Measurements from ENCODE around the gene TXNDC8. TPM values are rescaled to one million over a fixed set of nuclear protein-coding genes. Genes with fewer than 3 reads are reported as not detected.

Gene TXNDC8
- polyA plus RNA-seq, 1 donor from 2014 or later: not detected

DNA sequence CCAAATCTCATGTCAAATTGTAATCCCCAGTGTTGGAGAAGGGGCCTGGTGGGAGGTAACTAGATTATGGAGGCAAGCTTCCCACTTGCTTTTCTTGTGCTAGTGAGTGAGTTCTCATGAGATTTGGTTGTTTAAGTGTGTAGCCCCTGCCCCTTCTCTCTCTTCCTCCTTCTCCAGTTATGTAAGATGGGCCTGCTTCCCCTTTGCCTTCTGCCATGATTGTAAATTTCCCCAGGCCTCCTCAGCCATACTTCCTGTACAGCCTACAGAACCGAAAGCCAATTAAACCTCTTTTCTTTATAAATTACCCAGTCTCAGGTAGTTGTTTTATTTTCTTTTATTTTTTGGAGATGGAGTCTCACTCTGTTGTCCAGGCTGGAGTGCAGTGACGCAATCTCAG, 18.2 kb upstream of the TXNDC8 start (continued):
- TF ChIP-seq, protein P1, sequence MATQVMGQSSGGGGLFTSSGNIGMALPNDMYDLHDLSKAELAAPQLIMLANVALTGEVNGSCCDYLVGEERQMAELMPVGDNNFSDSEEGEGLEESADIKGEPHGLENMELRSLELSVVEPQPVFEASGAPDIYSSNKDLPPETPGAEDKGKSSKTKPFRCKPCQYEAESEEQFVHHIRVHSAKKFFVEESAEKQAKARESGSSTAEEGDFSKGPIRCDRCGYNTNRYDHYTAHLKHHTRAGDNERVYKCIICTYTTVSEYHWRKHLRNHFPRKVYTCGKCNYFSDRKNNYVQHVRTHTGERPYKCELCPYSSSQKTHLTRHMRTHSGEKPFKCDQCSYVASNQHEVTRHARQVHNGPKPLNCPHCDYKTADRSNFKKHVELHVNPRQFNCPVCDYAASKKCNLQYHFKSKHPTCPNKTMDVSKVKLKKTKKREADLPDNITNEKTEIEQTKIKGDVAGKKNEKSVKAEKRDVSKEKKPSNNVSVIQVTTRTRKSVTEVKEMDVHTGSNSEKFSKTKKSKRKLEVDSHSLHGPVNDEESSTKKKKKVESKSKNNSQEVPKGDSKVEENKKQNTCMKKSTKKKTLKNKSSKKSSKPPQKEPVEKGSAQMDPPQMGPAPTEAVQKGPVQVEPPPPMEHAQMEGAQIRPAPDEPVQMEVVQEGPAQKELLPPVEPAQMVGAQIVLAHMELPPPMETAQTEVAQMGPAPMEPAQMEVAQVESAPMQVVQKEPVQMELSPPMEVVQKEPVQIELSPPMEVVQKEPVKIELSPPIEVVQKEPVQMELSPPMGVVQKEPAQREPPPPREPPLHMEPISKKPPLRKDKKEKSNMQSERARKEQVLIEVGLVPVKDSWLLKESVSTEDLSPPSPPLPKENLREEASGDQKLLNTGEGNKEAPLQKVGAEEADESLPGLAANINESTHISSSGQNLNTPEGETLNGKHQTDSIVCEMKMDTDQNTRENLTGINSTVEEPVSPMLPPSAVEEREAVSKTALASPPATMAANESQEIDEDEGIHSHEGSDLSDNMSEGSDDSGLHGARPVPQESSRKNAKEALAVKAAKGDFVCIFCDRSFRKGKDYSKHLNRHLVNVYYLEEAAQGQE (IDR thresholded peaks at IDR 0.05; ENCODE audit: borderline replicate concordance): no peak

DNA sequence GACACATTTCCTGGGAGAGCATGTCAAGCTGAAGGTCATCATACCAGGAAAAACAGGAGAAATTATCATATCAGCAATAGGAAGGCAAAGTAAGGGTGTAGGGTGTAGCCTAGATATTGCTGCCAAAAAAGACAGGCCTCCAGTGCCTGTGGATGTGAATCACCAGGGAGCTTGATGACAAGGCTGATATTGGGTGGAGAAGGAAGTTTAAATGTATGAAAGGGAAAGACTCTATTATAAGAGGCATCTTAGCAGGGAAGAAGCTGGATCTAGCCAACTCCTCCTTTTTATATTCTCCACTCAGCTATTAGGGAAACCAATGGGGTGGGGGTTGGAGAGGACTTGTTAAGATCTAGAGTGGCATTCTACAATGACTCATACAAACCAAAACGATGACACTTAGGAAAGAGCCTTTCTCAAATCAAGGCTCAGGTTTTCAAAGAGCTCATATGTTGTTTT, 13.4 kb upstream of the TXNDC8 start:
- Histone ChIP-seq H2AFZ (ENCODE audit: low read depth, low read length) (no peak overlapping the region), H3K36me3 (ENCODE audit: insufficient read depth, low read length) (no peaks in the 10 kb centered on the region), H3K4me2 (ENCODE audit: low read length) (no peak overlapping the region), H3K79me2 (replicated peaks; ENCODE audit: insufficient read depth, low read length) (no peaks in the 10 kb centered on the region), H3K4me3 (ENCODE audit: low read length) (no peak overlapping the region), H3K9me2 (ENCODE audit: insufficient read depth, low read length) (no peaks in the 10 kb centered on the region), H3K27me3 (ENCODE audit: insufficient read depth, low read depth, low read length) (no peaks in the 10 kb centered on the region), H3F3A (ENCODE audit: insufficient read depth, low read length, poor library complexity, severe bottlenecking) (no peaks in the 10 kb centered on the region), H3K27ac (ENCODE audit: low read length) (no peak overlapping the region), H3K9me3 (ENCODE audit: low read length) (no peaks in the 10 kb centered on the region), H3K9ac (ENCODE audit: low read length) (no peak overlapping the region), H4K20me1 (ENCODE audit: insufficient read depth) (no peaks in the 10 kb centered on the region)
- TF ChIP-seq, protein P1 (IDR thresholded peaks at IDR 0.05; ENCODE audit: borderline replicate concordance): no peak
- no peak for TF ChIP-seq EZH2 (IDR thresholded peaks at IDR 0.05; ENCODE audit: borderline replicate concordance, insufficient read depth, low read length, poor library complexity, severe bottlenecking)
- TF ChIP-seq MXI1 (conservative IDR thresholded peaks at IDR 0.05; ENCODE audit: poor library complexity, severe bottlenecking): no peak
- TF ChIP-seq, protein P2, sequence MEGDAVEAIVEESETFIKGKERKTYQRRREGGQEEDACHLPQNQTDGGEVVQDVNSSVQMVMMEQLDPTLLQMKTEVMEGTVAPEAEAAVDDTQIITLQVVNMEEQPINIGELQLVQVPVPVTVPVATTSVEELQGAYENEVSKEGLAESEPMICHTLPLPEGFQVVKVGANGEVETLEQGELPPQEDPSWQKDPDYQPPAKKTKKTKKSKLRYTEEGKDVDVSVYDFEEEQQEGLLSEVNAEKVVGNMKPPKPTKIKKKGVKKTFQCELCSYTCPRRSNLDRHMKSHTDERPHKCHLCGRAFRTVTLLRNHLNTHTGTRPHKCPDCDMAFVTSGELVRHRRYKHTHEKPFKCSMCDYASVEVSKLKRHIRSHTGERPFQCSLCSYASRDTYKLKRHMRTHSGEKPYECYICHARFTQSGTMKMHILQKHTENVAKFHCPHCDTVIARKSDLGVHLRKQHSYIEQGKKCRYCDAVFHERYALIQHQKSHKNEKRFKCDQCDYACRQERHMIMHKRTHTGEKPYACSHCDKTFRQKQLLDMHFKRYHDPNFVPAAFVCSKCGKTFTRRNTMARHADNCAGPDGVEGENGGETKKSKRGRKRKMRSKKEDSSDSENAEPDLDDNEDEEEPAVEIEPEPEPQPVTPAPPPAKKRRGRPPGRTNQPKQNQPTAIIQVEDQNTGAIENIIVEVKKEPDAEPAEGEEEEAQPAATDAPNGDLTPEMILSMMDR (IDR thresholded peaks at IDR 0.05; ENCODE audit: poor library complexity, severe bottlenecking): no peak
- no peak for TF ChIP-seq EP300 (conservative IDR thresholded peaks at IDR 0.05; ENCODE audit: poor library complexity, severe bottlenecking)
- TF ChIP-seq SMC3 (conservative IDR thresholded peaks at IDR 0.05; ENCODE audit: poor library complexity): no peak
- TF ChIP-seq TAF1 (IDR thresholded peaks at IDR 0.05; ENCODE audit: low read depth): no peak
- TF ChIP-seq RAD21 (conservative IDR thresholded peaks at IDR 0.05): no peak
- no peak for TF ChIP-seq POLR2AphosphoS5 (IDR thresholded peaks at IDR 0.05)

Measured in neural cell (in vitro differentiated cells).